Activated CD4-positive, alpha-beta T cell treated with anti-CD3 and anti-CD28 coated beads for 4 hours (primary cell): Measurements from ENCODE around the gene PDE7B.

ENCODE experiments used
- DNase-seq, 2 donors: peaks; one replicate each; pipeline ENCODE4 v3.0.0-alpha.2; 2020

Gene PDE7B

DNA sequence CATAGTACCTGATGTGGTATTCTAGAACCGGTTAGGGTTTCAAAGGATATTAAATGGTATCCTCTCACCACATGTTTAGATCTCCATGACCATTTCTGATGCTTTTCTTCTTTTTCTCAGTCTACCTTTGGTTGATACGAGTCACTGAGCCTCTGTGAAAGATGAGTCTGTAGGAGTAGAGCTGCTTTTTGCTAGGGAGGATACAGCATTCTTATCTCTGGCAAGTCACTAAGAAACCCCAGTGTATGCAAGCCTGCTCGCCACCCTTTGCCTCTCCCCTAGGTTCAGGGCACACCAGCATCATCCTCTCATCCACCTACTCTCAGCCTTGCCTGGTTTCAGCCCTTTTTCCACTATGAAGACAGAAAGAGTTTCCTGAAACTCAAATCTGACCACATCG, 308.7 kb downstream of the PDE7B start:
- no peak for DNase-seq

DNA sequence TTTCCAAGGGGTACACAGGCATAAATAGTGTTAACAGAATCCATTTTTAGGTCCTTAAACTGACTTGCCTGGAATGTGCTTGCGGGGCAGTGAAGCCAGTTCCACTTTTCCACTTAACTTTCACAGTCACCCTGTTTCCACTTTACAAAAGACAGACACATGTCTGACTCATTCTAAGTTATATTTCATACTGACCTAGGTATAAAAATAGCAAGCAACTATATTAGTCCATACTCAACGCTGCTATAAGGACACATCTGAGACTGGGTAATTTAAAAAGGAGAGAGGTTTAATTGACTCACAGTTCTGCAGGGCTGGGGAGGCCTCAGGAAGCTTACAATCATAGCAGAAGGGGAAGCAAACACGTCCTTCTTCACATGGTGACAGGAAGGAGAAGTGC, 310.4 kb downstream of the PDE7B start:
- no peak for DNase-seq

DNA sequence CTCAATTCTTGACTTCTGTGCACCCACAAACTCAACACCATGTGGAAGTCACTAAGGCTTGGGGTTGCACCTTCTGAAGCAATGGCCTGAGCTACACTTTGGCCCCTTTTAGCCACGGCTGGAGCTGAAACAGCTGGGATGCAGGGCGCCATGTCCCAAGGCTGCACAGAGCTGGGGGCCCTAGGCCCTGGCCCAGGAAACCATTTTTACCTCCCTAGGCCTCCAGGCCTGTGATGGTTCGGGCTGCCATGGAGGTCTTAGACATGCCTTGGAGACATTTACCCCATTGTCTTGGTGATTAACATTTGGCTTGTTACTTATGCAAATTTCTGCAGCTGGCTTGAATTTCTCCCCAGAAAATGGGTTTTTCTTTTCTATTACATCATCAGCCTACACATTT, 311.8 kb downstream of the PDE7B start:
- no peak for DNase-seq

DNA sequence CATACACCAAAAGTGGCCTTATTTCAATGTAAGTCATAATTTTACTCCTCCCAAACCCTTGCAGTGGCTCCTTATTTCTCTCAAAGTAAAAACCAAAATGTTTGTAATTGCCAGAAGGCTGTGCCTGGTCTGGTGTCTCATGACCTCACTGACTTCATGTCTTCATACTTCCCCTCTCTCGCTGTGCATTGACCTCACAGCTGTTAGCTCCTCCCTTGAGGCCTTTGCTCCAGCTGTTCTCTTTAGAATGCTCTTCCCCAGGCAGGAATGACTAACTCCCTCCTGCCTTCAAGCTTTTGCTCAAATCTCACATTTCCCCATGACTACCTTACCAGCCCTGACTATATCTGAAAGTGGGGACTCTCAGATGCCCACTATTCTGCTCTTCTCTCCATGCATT, 315.3 kb downstream of the PDE7B start:
- no peak for DNase-seq

DNA sequence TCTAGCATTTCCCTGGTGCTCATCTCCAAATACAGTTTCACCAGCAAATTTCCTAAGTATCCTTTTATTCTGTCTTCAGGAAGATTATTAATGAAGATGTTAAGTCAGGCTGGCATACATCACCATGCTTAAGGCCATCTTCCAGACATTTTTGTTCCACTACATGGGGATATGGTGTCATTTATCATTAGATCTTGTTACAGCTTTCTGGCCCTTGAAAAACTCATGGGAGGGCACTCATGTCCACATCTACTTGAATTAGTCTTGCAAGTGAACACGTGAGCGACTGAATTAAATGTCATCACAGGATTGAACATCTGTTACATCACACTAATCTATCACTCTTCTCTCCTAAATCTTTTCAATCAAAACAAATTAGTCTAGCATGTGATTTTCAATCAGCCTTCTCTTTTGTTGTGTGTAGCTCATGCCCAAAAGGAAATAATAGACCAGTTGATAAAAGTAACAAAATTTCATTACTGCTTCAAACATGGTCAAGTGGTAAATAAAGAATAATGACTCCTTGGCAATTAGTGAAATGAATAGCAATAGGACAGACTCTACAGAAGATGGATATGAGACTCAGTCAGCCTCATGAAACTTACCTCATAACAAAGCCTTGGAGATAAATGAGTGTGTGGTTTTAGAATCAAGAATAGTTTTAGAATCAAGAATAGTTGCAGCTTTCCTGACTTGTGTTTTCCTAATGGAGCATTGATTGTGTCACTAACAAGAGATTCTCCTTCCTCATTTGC, 318.1 kb downstream of the PDE7B start:
- DNase-seq, result no peak

DNA sequence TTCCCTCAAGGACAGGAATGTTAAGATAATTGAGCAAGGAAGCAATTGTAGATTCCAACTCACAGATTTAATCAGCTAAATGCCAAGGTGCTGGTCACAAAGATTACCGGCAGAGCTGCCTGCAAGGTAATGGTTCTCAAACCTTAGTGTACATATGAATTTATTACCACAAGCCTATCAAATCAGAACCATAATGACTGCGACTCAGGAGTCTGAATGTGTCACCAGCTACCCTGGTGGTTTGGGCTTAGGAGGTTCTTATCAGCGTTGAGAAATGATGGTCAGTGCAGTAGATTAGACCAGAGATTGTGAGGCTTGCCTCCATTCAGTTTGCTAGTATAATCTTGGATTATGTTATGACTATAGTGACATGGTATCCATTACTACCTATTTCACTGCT, 319.7 kb downstream of the PDE7B start:
- no peak for DNase-seq

DNA sequence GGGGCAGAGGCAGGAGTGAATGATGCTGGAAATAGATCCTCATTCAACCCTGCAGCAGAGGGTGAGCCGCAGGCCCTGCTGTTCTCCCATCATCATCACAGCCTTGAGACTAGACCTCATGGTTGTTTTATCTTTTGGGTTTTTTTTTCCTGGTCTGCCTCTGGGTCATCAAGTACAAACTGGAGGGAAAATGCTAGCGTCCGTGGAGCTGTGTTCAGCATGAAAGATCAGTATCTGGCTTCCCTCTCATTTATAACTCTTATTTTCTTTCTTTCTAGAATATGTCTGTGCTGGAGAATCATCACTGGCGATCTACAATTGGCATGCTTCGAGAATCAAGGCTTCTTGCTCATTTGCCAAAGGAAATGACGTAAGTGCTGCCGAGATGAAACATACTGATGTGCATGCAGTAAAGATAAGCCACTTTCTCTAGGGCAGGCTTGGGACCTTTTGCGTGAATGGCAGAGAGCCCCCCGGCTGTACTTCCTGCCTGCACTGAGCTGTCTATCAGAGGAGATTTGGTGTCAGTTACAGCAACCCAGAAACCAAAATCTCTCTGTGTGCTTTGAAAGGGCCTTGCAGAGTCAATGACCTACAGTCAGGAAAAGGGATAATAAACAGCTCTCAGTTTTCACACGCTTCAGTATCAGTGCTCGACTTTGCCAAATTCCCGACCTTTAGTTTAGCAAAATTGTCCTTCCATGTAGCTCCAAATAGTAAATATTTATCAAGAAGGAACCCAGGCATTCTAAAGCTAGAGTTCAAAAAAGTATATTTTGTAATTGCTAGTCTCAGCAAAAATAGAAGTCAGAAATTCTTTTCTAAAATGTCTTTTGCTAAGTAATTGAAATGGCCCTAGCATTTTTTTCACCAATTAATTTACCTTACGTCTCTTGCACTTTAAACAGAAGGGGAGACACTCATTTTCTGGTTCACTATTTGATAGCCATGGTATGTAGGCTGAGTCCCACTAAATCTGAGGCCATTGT, 322.3 kb downstream of the PDE7B start:
- DNase-seq, result no peak

DNA sequence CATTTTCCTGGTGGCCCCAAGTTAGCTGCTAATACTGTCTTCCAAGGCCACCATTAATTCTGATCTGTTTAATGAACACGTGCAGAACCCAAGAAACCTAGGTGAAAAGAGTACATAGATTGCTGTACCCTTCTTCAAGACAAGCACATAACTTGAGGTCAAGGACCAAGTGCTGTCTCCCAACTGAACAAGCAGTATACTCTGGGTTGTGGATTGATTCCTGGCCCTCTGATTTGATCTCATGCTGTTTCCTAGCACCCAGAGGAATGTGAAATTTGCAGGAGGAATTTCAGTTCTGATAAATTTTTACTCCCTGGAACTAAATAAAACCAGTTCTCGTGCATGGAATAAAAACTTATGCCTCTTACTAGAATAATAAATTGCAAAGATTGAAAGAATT, 323.0 kb downstream of the PDE7B start:
- no peak for DNase-seq

DNA sequence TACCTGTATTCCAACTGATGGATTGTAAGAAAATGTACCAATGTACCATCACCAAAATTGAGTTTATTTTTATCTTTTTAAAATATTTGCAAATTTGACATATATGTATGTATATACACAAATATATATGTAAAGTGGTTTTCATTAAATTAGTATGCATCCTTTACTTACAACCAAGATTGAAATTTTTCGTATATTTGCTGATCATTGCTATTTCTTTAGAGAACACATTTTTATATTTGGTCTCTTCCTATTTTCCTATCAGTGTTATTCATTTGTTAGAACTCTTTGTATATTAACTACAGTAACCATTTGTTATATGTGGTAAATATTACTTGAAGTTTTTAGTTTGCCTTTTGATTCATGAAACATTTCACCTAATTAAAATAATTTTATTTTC, 324.4 kb downstream of the PDE7B start:
- DNase-seq, result no peak

DNA sequence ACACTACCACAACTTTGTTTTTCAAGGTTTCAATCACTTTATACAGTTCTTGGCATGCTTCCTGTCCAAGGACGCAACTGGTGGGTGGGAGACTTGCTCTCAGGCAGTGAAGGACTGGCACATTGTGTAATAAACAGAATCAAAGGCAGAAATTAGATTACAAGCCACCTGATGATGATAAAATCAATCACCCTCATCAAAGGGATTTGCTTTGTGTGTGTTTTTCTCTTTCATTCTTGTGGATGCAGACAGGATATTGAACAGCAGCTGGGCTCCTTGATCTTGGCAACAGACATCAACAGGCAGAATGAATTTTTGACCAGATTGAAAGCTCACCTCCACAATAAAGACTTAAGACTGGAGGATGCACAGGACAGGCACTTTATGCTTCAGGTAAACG, 327.2 kb downstream of the PDE7B start:
- DNase-seq, result no peak

DNA sequence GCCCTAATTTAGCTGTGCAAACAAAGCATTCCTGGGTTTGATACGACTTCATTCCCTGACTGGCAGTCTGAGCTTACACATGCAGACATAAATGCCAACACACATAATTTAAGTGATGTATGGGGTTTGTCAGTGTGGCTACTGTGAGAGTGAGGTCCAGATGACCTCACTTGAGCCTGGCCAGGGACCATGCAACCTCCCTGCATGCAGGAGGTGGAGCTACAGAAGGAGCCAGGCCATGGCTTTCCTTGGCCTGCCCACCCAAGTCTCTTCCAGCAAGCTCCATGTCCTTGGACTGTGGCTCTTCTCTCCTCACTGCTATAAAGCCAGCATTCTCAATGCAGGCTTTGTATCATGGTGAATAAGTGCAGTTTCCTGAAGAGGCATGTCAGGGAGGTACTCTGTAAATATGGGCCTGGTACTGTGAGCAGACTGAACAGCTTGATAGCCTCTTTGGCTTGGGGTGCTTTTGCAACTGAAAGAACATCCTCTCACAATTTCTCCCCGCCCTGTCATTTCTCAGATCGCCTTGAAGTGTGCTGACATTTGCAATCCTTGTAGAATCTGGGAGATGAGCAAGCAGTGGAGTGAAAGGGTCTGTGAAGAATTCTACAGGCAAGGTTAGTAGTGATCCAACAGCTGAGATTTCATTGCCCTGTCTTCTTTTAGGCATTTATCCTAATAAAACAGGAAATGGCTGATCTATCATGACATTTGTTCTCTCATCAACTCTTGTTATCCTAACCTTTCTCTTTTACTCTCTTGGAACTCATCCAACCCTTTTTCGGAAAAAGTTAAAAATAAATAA, 329.4 kb downstream of the PDE7B start:
- no peak for DNase-seq

DNA sequence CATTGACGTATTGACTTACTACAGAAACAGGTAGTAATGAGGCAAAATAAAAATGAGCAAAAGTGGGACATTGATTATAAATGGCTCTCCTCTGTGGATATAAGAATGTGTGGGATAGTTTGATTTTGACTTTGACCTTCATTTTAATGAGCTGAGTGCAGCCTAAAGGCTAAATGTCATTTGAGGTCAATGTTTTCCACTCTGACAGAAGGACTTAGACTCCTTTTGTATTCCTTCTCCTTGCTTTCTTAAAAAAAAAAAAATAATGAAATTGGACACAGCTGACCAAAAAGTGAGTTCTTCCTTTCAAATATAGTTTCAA, 330.0 kb downstream of the PDE7B start:
- no peak for DNase-seq

DNA sequence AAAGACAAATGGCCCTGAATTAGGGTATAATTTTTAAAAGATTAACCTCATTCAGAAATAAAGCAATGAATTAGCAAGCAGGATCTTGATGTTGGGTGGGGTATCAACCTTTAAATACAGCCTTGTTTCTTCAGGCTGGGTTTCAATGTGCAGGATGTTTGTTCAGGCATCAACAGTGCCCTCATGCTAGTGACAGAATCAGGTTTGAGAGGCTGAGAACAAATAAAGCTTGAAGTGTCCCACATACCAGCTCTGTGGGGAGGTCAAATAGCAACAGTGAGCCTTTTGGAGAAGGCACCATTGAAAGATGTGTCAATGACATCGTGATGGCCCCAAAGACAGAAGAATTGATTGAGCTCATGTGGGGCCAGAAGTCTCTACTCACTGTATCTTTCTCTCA, 330.4 kb downstream of the PDE7B start:
- DNase-seq, result no peak

DNA sequence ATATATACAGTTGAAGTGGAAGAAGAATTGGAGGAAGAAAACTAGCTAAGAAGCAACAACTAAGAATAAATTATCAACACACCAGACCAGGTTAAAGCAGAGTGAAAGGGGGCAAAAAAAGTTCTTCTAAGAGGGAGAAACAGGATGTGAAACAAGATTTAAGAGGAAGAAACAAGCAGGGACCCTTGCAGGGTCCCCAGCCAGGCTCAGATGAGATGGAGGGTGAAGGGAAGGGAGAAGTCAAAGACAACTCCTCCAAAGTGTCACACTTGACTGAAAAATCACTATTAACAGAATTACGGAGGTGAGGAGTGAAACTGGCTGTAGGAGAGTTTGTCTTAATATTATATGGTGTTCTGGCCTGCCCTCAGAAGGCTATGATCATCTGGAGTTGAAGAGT, 333.2 kb downstream of the PDE7B start:
- DNase-seq, result no peak

DNA sequence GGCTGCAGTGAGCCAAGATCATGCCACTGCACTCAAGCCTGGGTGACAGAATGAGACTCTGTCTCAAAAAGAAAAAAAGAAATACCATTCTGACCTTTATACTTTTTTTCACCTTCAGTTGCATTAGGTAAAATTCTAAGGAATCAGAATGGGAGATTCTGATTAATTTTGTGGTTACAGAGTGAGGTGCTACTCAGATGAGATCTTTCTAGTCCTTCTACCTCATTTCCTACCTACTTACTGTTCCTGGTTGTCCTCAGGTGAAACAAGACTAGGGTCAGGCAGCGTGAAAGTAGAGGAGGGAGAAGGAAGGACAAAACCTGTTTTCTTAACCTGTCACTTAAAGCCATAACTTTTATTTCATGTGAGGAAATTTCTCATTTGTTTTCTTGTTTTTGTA, 334.9 kb downstream of the PDE7B start:
- DNase-seq, result no peak

DNA sequence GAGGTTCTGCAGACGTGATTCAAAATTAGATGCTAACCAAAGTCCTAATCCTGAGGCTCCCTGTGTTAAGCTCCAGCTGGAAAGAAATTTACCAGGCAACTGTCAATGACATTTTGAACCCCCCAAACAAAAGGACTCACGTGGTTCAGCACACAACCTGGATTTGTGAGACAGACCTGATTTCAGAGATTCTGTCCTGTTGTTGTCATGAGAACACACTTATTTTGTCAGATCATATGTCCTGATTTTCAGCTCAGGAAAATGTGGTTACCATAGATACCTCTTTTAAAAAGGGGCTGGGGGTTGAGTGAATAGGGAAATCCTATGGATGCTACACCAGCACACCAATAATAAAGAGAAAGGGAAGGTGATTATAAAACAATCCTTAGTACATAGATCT, 337.0 kb downstream of the PDE7B start:
- DNase-seq, result no peak

DNA sequence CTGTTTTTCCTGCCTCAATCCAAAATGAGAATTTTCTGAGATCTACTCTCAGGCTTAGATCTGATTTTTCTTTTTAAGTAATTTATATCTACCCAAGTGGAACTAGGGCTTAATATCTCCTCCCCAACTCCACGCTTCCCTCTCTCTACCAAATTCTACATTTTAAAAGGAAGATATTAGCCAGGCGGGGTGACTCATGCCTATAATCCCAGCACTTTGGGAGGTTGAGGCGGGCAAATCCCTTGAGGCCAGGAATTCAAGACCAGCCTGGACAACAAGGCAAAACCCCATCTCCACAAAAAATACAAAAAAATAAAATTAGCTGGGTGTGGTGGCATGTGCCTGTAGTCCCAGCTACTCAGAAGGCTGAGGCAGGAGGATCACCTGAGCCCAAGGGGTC, 337.6 kb downstream of the PDE7B start:
- no peak for DNase-seq

DNA sequence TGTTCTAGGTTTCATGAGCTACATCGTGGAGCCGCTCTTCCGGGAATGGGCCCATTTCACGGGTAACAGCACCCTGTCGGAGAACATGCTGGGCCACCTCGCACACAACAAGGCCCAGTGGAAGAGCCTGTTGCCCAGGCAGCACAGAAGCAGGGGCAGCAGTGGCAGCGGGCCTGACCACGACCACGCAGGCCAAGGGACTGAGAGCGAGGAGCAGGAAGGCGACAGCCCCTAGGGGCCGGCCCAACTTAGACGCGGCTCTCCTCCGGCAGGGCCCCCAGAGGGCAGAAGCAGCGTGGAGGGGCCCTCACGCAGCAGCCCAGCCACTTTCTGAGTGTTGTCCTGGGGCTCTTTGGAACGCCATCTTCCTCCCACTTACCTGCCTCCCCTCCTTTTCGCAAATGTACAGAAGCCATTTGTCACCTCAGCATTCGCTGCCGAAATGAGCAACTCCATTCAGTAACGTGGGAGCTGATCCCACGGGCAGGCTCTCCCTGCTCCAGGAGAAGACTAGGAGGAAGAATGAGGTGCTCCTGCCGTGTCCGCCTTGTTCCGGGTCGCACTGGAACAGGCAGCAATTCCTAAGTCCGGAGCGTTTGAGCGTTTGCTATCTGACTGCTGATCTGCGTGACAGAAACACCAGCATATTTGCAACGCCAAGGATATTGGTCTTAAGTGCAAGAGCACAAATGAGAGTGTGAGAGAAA, 340.3 kb downstream of the PDE7B start:
- DNase-seq, result no peak

DNA sequence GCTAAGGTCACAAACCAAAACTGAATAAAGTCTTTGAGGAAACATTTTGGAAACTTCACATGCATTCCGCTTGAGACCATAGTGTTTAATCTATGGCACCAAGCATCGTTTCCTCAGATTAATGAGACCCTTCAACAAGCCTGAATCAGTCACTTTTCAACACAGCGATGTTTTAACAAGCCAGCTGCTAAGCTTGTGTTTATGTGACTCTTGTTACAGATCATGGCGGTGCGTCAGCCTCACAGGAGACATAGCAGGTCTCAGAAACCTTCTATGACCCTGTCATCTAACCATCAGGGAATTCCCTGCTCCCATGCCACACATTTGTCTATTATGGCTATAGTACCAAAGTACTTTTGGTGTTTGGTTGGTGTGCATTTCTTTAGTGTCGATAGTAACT, 341.4 kb downstream of the PDE7B start:
- DNase-seq, result no peak

DNA sequence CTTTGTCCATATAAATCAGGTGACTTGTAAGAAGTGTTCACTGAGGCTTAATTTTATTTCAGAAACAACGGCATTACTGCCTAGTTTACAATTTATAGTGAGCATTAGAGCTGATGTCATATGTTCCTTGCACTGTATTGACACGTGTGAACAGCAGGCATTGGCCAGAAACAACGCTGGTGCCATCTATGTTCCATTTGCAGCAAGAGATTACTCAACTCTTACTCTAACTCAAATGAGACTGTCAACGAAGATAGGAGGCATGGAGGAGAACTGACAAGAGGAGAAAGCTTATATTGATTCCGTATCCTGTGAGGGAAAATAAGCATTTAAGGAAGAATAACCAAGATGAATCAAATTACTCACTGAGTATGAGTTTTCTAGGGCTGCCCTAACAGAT, 350.2 kb downstream of the PDE7B start:
- DNase-seq, result no peak

DNA sequence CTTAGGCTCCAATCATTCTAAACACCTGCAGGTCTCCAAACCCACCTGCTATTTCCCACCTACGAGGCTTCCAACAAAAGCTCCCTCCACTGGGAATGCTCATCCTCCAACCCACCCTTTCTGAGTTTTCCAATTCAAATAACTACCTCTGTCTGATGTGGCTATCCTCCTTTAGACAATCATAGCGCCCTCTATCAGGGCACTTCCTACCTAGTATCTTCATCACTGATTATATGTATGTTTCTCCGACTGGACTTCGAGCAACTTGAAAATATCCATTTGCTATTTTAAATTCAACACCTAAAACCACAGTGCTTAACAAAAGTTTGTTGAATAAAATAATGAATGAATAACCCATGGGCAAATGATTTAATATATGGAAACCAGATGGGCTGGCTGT, 357.3 kb downstream of the PDE7B start:
- DNase-seq, result no peak

DNA sequence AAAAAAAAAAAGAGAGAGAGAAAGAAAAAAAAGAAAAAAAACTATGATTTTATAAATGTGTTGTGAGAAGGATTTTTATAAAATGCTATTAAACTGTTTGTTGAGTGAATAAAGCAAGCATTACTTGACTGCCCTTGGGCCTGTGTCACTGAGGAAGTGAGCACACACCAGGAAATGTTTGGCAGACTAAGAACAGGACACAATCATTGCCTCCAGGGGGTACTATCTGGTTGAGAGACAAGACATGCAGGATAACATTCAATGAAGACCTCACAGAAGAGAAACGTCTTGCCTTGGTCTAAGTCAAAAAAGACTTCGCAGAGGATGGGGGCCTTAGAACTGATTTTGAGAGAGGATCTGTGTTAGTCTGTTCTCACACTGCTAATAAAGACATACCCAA, 358.0 kb downstream of the PDE7B start:
- DNase-seq, result no peak
